ENCODE results near the gene TTC21A. TPM values are rescaled to one million over a fixed set of nuclear protein-coding genes. Genes with fewer than 3 reads are reported as not detected.

TTC21A gene
- total and polyA plus RNA-seq, 4 donors = 6.1 to 30.4 (median 11.7) TPM

DNA sequence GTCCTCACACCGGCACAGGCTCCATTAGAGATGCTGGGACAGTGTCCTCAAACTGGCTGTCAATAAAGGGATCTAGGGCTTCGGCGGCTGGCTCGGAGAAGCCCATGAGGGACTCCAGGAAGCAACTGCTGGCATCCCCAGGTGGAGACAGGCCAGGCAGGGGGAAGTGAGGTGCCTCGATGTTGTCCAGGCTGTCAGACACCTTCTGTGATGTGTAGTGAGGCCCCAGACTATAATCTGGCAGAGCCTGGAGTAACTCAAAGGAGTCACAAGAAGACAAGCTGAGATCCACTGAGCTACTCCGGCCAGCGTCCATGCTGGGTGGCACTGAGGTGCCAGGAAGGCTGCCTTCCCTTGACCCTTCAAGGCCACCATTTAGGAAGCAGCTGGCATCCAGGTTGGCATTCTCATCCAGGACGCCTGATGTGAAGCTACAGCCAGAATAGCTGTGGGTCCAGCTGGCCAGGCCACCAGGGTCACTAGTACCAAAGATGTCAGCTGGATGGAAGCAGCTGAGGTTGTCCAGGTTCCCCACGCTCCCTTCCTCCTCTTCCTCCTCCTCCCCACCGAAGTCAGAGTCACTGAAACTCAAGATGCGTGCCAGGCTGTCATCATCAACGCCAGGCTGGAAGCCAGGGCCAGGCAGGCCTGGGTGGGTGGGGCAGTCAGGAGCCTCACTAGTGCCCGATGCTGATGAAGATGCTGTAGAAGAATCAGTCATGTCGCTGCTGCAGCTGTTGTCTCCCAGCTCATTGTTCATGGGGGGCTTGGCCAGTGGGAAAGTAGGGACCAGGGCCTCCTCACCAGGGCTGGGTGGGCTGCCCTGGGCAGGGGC is 35.8 kb downstream of the TTC21A start:
- no peak overlapping the region for H3K9ac ChIP-seq (ENCODE audit: insufficient read depth in 1 of 2, low read length in 2 of 2)
- no peaks in the 10 kb centered on the region for H3K27me3 ChIP-seq (ENCODE audit: control insufficient read depth in 3 of 3, insufficient read depth in 3 of 3, low read length in 2 of 3)
- 70 to 80% methylated on average over 14 of the region's 14 CpGs for WGBS, 2 donors
- peaks cover 15 to 56% (median 18%) of the 10 kb centered on the region in 4 donors for H3K36me3 ChIP-seq (ENCODE audit: control insufficient read depth in 4 of 4, insufficient read depth in 4 of 4, low read length in 4 of 4)
- peaks cover 22 to 56% (median 37%) of the 10 kb centered on the region in 5 donors for H3K4me1 ChIP-seq (ENCODE audit: control insufficient read depth in 5 of 5, insufficient read depth in 5 of 5, low read length in 5 of 5)
- no peak for DNase-seq
- peak overlapping the region in 1 of 2 donors; percentile 3 for H3K27ac ChIP-seq (ENCODE audit: low read depth in 1 of 2, low read length in 1 of 2)
- ATAC-seq (ENCODE audit: insufficient read depth, low FRiP score) = no peak
- H3K9me3 ChIP-seq (ENCODE audit: control insufficient read depth in 4 of 4, insufficient read depth in 3 of 4, low read length in 3 of 4) = no peaks in the 10 kb centered on the region
- TF ChIP-seq, protein P1, sequence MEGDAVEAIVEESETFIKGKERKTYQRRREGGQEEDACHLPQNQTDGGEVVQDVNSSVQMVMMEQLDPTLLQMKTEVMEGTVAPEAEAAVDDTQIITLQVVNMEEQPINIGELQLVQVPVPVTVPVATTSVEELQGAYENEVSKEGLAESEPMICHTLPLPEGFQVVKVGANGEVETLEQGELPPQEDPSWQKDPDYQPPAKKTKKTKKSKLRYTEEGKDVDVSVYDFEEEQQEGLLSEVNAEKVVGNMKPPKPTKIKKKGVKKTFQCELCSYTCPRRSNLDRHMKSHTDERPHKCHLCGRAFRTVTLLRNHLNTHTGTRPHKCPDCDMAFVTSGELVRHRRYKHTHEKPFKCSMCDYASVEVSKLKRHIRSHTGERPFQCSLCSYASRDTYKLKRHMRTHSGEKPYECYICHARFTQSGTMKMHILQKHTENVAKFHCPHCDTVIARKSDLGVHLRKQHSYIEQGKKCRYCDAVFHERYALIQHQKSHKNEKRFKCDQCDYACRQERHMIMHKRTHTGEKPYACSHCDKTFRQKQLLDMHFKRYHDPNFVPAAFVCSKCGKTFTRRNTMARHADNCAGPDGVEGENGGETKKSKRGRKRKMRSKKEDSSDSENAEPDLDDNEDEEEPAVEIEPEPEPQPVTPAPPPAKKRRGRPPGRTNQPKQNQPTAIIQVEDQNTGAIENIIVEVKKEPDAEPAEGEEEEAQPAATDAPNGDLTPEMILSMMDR (IDR thresholded peaks at IDR 0.05; ENCODE audit: control extremely low read depth, extremely low read depth) = no peak
- H3K4me3 ChIP-seq = no peak overlapping the region

DNA sequence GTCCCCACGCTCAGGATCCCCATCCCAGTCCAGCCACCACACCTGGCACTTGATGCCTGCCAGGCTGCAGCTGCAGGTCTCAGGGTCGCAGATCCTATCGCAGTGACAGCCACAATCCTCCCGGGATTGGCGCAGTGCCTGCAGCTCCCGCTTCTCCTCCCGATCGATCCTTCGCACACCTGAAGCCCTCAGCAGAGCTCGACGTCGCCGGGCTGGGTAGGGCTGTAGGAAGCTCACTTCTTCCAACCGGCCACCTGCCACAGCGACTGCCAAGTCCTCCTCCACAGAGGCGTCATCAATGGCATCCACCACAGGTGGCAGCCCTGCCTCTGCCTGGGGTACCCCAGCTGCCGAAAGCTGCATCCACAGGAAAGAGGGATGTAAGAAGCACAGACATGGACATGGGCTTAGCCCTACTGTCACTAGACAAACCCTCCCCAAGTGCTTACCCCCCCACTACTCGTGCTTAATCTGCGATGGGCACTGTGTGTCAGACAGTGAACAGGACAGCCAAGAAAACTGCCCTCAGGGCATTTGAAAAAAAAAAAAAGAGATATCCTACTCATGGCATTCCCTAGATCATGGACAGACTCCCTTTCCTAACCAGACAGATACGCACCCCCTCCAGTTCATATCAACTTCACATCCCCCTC is 36.7 kb downstream of the TTC21A start:
- DNase-seq = no peak
- Histone ChIP-seq H3K27ac (ENCODE audit: low read depth in 1 of 2, low read length in 1 of 2) (no peak overlapping the region), H3K4me3 (no peak overlapping the region), H3K9ac (ENCODE audit: insufficient read depth in 1 of 2, low read length in 2 of 2) (no peak overlapping the region), H3K27me3 (ENCODE audit: control insufficient read depth in 3 of 3, insufficient read depth in 3 of 3, low read length in 2 of 3) (no peaks in the 10 kb centered on the region), H3K36me3 (ENCODE audit: control insufficient read depth in 4 of 4, insufficient read depth in 4 of 4, low read length in 4 of 4) (peaks cover 15 to 54% (median 18%) of the 10 kb centered on the region in 4 donors), H3K4me1 (ENCODE audit: control insufficient read depth in 5 of 5, insufficient read depth in 5 of 5, low read length in 5 of 5) (peaks cover 27 to 61% (median 46%) of the 10 kb centered on the region in 5 donors), H3K9me3 (ENCODE audit: control insufficient read depth in 4 of 4, insufficient read depth in 3 of 4, low read length in 3 of 4) (no peaks in the 10 kb centered on the region)
- no peak for ATAC-seq (ENCODE audit: insufficient read depth, low FRiP score)
- WGBS, 2 donors = 90 to 93% methylated on average over 20 of the region's 20 CpGs
- TF ChIP-seq, protein P1 (IDR thresholded peaks at IDR 0.05; ENCODE audit: control extremely low read depth, extremely low read depth) = no peak

GRCh38 chr3:39144748-39145380 is 37.4 kb downstream of the TTC21A start:
- WGBS, 2 donors = 97% methylated on average over 23 of the region's 23 CpGs
- no peak for DNase-seq
- Histone ChIP-seq H3K9me3 (ENCODE audit: control insufficient read depth in 4 of 4, insufficient read depth in 3 of 4, low read length in 3 of 4) (no peaks in the 10 kb centered on the region), H3K4me3 (no peak overlapping the region), H3K9ac (ENCODE audit: insufficient read depth in 1 of 2, low read length in 2 of 2) (no peak overlapping the region), H3K4me1 (ENCODE audit: control insufficient read depth in 5 of 5, insufficient read depth in 5 of 5, low read length in 5 of 5) (peaks cover 31 to 64% (median 53%) of the 10 kb centered on the region in 5 donors), H3K36me3 (ENCODE audit: control insufficient read depth in 4 of 4, insufficient read depth in 4 of 4, low read length in 4 of 4) (peaks cover 15 to 52% (median 18%) of the 10 kb centered on the region in 4 donors), H3K27ac (ENCODE audit: low read depth in 1 of 2, low read length in 1 of 2) (peak overlapping the region in 1 of 2 donors; percentile 5), H3K27me3 (ENCODE audit: control insufficient read depth in 3 of 3, insufficient read depth in 3 of 3, low read length in 2 of 3) (no peaks in the 10 kb centered on the region)
- TF ChIP-seq, protein P1 (IDR thresholded peaks at IDR 0.05; ENCODE audit: control extremely low read depth, extremely low read depth) = no peak
- ATAC-seq (ENCODE audit: insufficient read depth, low FRiP score) = no peak

Data from lung (tissue), 12 donors.